GM12878 (cell line): ENCODE data around the gene SVIL. TPM values are rescaled to one million over a fixed set of nuclear protein-coding genes. Genes with fewer than 3 reads are reported as not detected.

ENCODE experiments used
- ATAC-seq: fragments of 200-7000 bp; cut with Tn5 transposase; 3 replicates; pipeline ENCODE4 v1.9.1; 2020; ENCODE audit warnings: mild to moderate bottlenecking, moderate library complexity
- BruUV-seq: library from RNA; stranded (reverse); fragments of 400-500 nt; replicated peaks from 2 replicates; lab custom pipeline; 2021; lab: Mats Ljungman, UMichigan
- CTCF ChIA-PET: fragments of 300-600 bp; sonication (Branson Sonifier 250); formaldehyde crosslinking; extraction: SDS; loops from one replicate; lab custom pipeline; 2021; ENCODE audit warnings: inconsistent platforms; lab: Yijun Ruan, JAX
- POLR2A ChIA-PET: fragments of 350-600 bp; formaldehyde crosslinking; extraction: SDS; loops from one replicate; lab custom pipeline; 2021; ENCODE audit warnings: inconsistent platforms; lab: Charles Lee
- RAD21 ChIA-PET: fragments of 300-600 bp; sonication (Branson Sonifier 250); formaldehyde crosslinking; loops from one replicate; lab custom pipeline; 2023; ENCODE audit warnings: antibody characterized with exemption; ENCODE audit not compliant: unreplicated experiment; lab: Charles Lee
- SMC1A ChIA-PET: fragments of 300-600 bp; sonication (Branson Sonifier 250); formaldehyde crosslinking; loops from one replicate; lab custom pipeline; 2023; ENCODE audit not compliant: unreplicated experiment, uncharacterized antibody; lab: Charles Lee
- DNase-seq: peaks from one replicate; pipeline ENCODE4 v3.0.0-alpha.2; 2011; ENCODE audit warnings: low read depth, low spot score
- FAIRE-seq: peaks from 3 replicates; lab custom pipeline; 2011; peaks lifted over from hg19 to GRCh38; lab: Jason Lieb, UNC
- H2AFZ ChIP-seq: 2 replicates; pipeline ENCODE4 v1.6.0; 2011; ENCODE audit warnings: low read depth, low read length, control low read depth; ENCODE audit not compliant: control insufficient read depth
- H3K27ac ChIP-seq: 2 replicates; pipeline ENCODE4 v1.5.1; 2011; ENCODE audit warnings: control low read depth; ENCODE audit not compliant: control insufficient read depth, insufficient read depth
- H3K27me3 ChIP-seq, 2 experiments: replicated peaks in 1 of 2; 2 replicates each; pipeline versions ENCODE4 v1.6.0 to v1.6.1; 2011; ENCODE audit warnings: low read length in 1 of 2; ENCODE audit not compliant: control insufficient read depth in 2 of 2, insufficient read depth in 2 of 2
- H3K36me3 ChIP-seq, 2 experiments: 2 replicates each; pipeline ENCODE4 v1.5.1; 2011; ENCODE audit warnings: low read length in 1 of 2; ENCODE audit not compliant: control insufficient read depth in 2 of 2, insufficient read depth in 2 of 2
- H3K4me1 ChIP-seq: 2 replicates; pipeline ENCODE4 v1.6.1; 2011; ENCODE audit warnings: mild to moderate bottlenecking, low read length, moderate library complexity, mixed read lengths; ENCODE audit not compliant: control insufficient read depth, insufficient read depth
- H3K4me2 ChIP-seq: 2 replicates; pipeline ENCODE4 v1.6.0; 2011; ENCODE audit warnings: control low read depth; ENCODE audit not compliant: control insufficient read depth, insufficient read depth
- H3K4me3 ChIP-seq: fragments of 200-600 bp; sonication (generic); 2 replicates; pipeline ENCODE4 v1.5.1; 2016
- H3K79me2 ChIP-seq: 2 replicates; pipeline ENCODE4 v1.6.0; 2011; ENCODE audit warnings: low read length; ENCODE audit not compliant: control insufficient read depth, insufficient read depth
- H3K9ac ChIP-seq: 2 replicates; pipeline ENCODE4 v1.8.0; 2011; ENCODE audit warnings: low read length, control low read depth, mixed read lengths; ENCODE audit not compliant: control insufficient read depth, insufficient read depth
- H3K9me3 ChIP-seq: replicated peaks from 3 replicates; pipeline ENCODE4 v1.5.1; 2011; ENCODE audit warnings: mild to moderate bottlenecking, low read length; ENCODE audit not compliant: control insufficient read depth, insufficient read depth
- H4K20me1 ChIP-seq: 2 replicates; pipeline ENCODE4 v1.6.0; 2011; ENCODE audit not compliant: control insufficient read depth, insufficient read depth
- CTCF ChIP-seq, 3 experiments: IDR thresholded peaks in 2 of 3; conservative IDR thresholded peaks in 1 of 3; 2 replicates each; pipeline ENCODE4 v1.5.1; 2011; ENCODE audit warnings: low read depth in 3 of 3, low read length in 3 of 3, mild to moderate bottlenecking in 3 of 3, control low read depth in 2 of 3, moderate library complexity in 2 of 3, inconsistent platforms in 1 of 3, mixed read lengths in 1 of 3; ENCODE audit not compliant: control insufficient read depth in 2 of 3, insufficient read depth in 1 of 3; ENCODE audit errors: extremely low read depth in 1 of 3
- ESRRA ChIP-seq: IDR thresholded peaks from 2 replicates; pipeline ENCODE4 v1.6.1; 2012; ENCODE audit warnings: mild to moderate bottlenecking, low read length, improper control_type of control experiment
- IKZF2 ChIP-seq, 2 experiments: fragments of 450-650 bp; IDR thresholded peaks; 2 replicates each; pipeline ENCODE4 v1.6.1; 2017; ENCODE audit warnings: mild to moderate bottlenecking in 2 of 2, moderate library complexity in 2 of 2
- NR2C1 ChIP-seq: fragments of 450-650 bp; IDR thresholded peaks from 2 replicates; pipeline ENCODE4 v1.6.1; 2017; ENCODE audit warnings: antibody characterized with exemption, mild to moderate bottlenecking, moderate library complexity
- NR2F1 ChIP-seq: fragments of 450-650 bp; conservative IDR thresholded peaks from 2 replicates; pipeline ENCODE4 v1.6.1; 2017; ENCODE audit warnings: mild to moderate bottlenecking
- RAD51 ChIP-seq: fragments of 450-650 bp; IDR thresholded peaks from 2 replicates; pipeline ENCODE4 v1.6.1; 2016; ENCODE audit warnings: moderate library complexity, mild to moderate bottlenecking, inconsistent platforms
- RCOR1 ChIP-seq: conservative IDR thresholded peaks from 2 replicates; pipeline ENCODE4 v1.6.1; 2012; ENCODE audit warnings: low read depth, low read length, improper control_type of control experiment
- SMAD5 ChIP-seq: IDR thresholded peaks from 2 replicates; pipeline ENCODE4 v1.6.1; 2016; ENCODE audit warnings: antibody characterized with exemption, low read depth
- ZNF687 ChIP-seq: fragments of 450-650 bp; IDR thresholded peaks from 2 replicates; pipeline ENCODE4 v1.6.1; 2017; ENCODE audit warnings: mild to moderate bottlenecking, moderate library complexity
- WGBS: methylation state at CpG from one replicate; pipeline ENCODE4 v1.1.6; 2016; ENCODE audit warnings: low lambda C conversion rate; ENCODE audit not compliant: insufficient replicate concordance, insufficient coverage; ENCODE audit errors: missing lambda C conversion rate; 5-methylcytosine and 5-hydroxymethylcytosine counted together
- in situ Hi-C: fragments of 300-500 bp; cut with MboI; formaldehyde crosslinking; loops from 9 replicates; pipeline ENCODE4 v1.14.3; 2018; ENCODE audit warnings: mixed read lengths
- intact Hi-C: fragments of 100-400 bp; cut with micrococcal nuclease; formaldehyde crosslinking; loops from one replicate; pipeline ENCODE4 v1.14.2; 2022; ENCODE audit not compliant: unreplicated experiment
- polyA plus RNA-seq, 11 experiments: library from polyadenylated mRNA; depleted of rRNA in 4 of 11; unstranded in 6 of 11; stranded (reverse) in 5 of 11; fragments of >200 nt; fragmentation: Nextera tagmentation in 4 of 11; fragmentation: Illumina TruSeq in 1 of 11; extraction: Ambion mirVana in 4 of 11; extraction: Trizol in 1 of 11; gene quantifications; 1 replicate in 1 of 11; 2 replicates in 10 of 11; pipeline versions ENCODE4 v1.2.1 to v1.2.3, GENCODE V29; 2011 to 2016; ENCODE audit warnings: inconsistent platforms in 2 of 11, missing spikeins in 2 of 11, low read depth in 1 of 11
- total RNA-seq, 4 experiments: library from RNA; depleted of rRNA in 3 of 4; stranded (reverse); fragments of >200 nt in 3 of 4; fragmentation: Illumina TruSeq in 1 of 4; extraction: Trizol in 1 of 4; gene quantifications; 2 replicates each; pipeline versions ENCODE4 v1.2.1 to v1.2.3, GENCODE V29; 2013 to 2021

SVIL gene
- total and polyA plus RNA-seq, 10 of the 15 experiments (the other 5 are each of a cell fraction or from before 2014, with no cell fraction given): 0.22 to 1.9 (median 0.87) TPM

GRCh38 chr10:29469481-29470354, 165.1 kb downstream of the SVIL start:
- Histone ChIP-seq H3K27me3 (no peaks in the 10 kb centered on the region), H3K36me3 (peaks cover 0 to 2% of the 10 kb centered on the region in 2 experiments; a peak in 2 of 4 replicates), H2AFZ (no peak overlapping the region), H3K9ac (no peak overlapping the region), H3K27ac (no peak overlapping the region), H3K4me3 (no peak overlapping the region), H3K4me2 (no peak overlapping the region), H4K20me1 (no peaks in the 10 kb centered on the region), H3K9me3 (no peaks in the 10 kb centered on the region), H3K79me2 (no peaks in the 10 kb centered on the region), H3K4me1 (no peaks in the 10 kb centered on the region)
- intact Hi-C loops (no loop called here), in situ Hi-C loops (no loop called here)
- ChIA-PET CTCF (interaction anchor here (1.0 to 2.2 kb wide), 3 partner anchors 8 to 33 kb away, joined by 3 to 12 read pairs (median 4); no protein-coding TSS in a partner anchor), RAD21 (no interaction called here), POLR2A (no interaction called here), SMC1A (no interaction called here)
- WGBS: 81% methylated on average over 28 of the region's 28 CpGs
- TF ChIP-seq NR2F1: no peak
- TF ChIP-seq SMAD5: no peak
- BruUV-seq: no TSS peak
- FAIRE-seq (no peak), DNase-seq (no peak), ATAC-seq (no peak)

DNA sequence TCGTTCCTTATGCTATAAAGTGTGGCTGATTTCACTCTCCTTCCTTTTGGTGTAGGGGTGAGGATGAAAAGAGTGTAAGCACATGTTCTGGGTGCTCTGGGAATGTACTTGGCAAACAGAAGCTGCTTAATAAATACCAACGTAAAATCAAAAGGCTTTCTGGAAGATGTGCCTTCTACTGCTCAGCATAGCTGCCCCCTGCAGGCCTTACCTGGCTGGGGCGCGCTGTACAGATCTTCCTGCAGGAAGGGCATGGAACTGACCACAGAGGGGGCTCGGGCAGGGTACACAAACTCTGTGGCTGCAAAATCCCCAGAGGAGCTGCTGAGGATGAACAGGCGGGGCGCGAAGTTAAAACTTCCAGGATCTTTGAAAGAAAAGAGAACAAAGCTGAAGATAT, 169.4 kb downstream of the SVIL start:
- intact Hi-C loops: no loop called here
- Histone ChIP-seq H3K79me2 (no peaks in the 10 kb centered on the region), H3K9me3 (no peaks in the 10 kb centered on the region), H4K20me1 (no peaks in the 10 kb centered on the region), H3K27ac (no peak overlapping the region), H2AFZ (no peak overlapping the region), H3K4me2 (no peak overlapping the region), H3K4me1 (no peaks in the 10 kb centered on the region), H3K9ac (no peak overlapping the region), H3K27me3 (no peaks in the 10 kb centered on the region), H3K4me3 (no peak overlapping the region), H3K36me3 (no peaks in the 10 kb centered on the region)
- ChIA-PET POLR2A (no interaction called here), CTCF (interaction anchor here (1.0 kb wide), 1 partner anchor 18 kb away, joined by 3 read pairs; no protein-coding TSS in a partner anchor), SMC1A (no interaction called here), RAD21 (no interaction called here)
- BruUV-seq: no TSS peak
- WGBS: 75% methylated on average over 8 of the region's 8 CpGs
- ATAC-seq: no peak
- in situ Hi-C loops: no loop called here
- no peak for DNase-seq
- no peak for FAIRE-seq
- no peak for TF ChIP-seq ZNF687
- TF ChIP-seq IKZF2 (IDR thresholded peaks at IDR 0.05): no peak
- no peak for TF ChIP-seq ESRRA
- TF ChIP-seq RCOR1: no peak
- TF ChIP-seq NR2C1: no peak
- no peak for TF ChIP-seq CTCF (IDR thresholded peaks at IDR 0.05 in 2 of 3, conservative IDR thresholded peaks at IDR 0.05 in 1 of 3; ENCODE audit: control insufficient read depth in 2 of 3, extremely low read depth in 1 of 3, insufficient read depth in 1 of 3, low read depth in 3 of 3, low read length in 3 of 3)
- no peak for TF ChIP-seq RAD51
